ENCODE results near the gene WDR26. TPM values are rescaled to one million over a fixed set of nuclear protein-coding genes. Genes with fewer than 3 reads are reported as not detected.
"Not testable (repeated sequence)": the region's sequence is repeated elsewhere in the genome, so short reads cannot be mapped to it uniquely, and the experiment has no call there.

WDR26 gene
- 100 to 1,000 TPM; 120 to 141 (median 130) TPM for total RNA-seq

GRCh38 chr1:224434691-224435317, at the start of gene WDR26:
Gene WDR26 (minus strand): TSS chr1:224434797.
- peak within 1 kb of the TSS; percentile 89 for H3K4me3 ChIP-seq (ENCODE audit: low read depth, poor library complexity, severe bottlenecking)
- peak; percentile 84 to 95 for DNase-seq (ENCODE audit: low spot score in 2 of 2)
- 0 to 2% methylated on average over 21 to 31 of the region's 46 CpGs for WGBS, 2 donors
- TF ChIP-seq CTCF (IDR thresholded peaks at IDR 0.05) (no peak), POLR2A (IDR thresholded peaks at IDR 0.05) (peak in 1 of 2 donors; percentile 45)
- intact Hi-C loops (cut with DNase I; ENCODE audit: low total_unique reads): no loop called here

- 87 to 88% methylated on average over 7 of the region's 7 CpGs for WGBS, 2 donors
- DNase-seq (ENCODE audit: low spot score in 2 of 2); intact Hi-C loops (cut with DNase I; ENCODE audit: low total_unique reads); H3K4me3 ChIP-seq (ENCODE audit: low read depth, poor library complexity, severe bottlenecking): not testable (repeated sequence)
Measured at GRCh38 chr1:224483206-224483605, 48.6 kb upstream of the WDR26 start.

- intact Hi-C loops (cut with DNase I; ENCODE audit: low total_unique reads): no loop called here
- WGBS, 2 donors: 60 to 68% methylated on average over 4 of the region's 4 CpGs
- H3K4me3 ChIP-seq (ENCODE audit: low read depth, poor library complexity, severe bottlenecking): no peak overlapping the region
- DNase-seq (ENCODE audit: low spot score in 2 of 2): no peak
- no peak for TF ChIP-seq POLR2A (IDR thresholded peaks at IDR 0.05)
- no peak for TF ChIP-seq CTCF (IDR thresholded peaks at IDR 0.05)
Measured at GRCh38 chr1:224482619-224483018, 48.0 kb upstream of the WDR26 start.

GRCh38 chr1:224481601-224482000, 47.0 kb upstream of the WDR26 start:
- no peak for DNase-seq (ENCODE audit: low spot score in 2 of 2)
- WGBS, 2 donors: 44 to 69% methylated on average over 2 of the region's 2 CpGs
- intact Hi-C loops (cut with DNase I; ENCODE audit: low total_unique reads): no loop called here

GRCh38 chr1:224480888-224481459, 46.4 kb upstream of the WDR26 start:
- 67 to 79% methylated on average over 4 of the region's 4 CpGs for WGBS, 2 donors

More at GRCh38 chr1:224481601-224482000, 47.0 kb upstream of the WDR26 start:
- TF ChIP-seq POLR2A (IDR thresholded peaks at IDR 0.05) (no peak), CTCF (IDR thresholded peaks at IDR 0.05) (no peak)
- H3K4me3 ChIP-seq (ENCODE audit: low read depth, poor library complexity, severe bottlenecking): no peak overlapping the region

GRCh38 chr1:224480200-224480599, 45.6 kb upstream of the WDR26 start:
- intact Hi-C loops (cut with DNase I; ENCODE audit: low total_unique reads); DNase-seq (ENCODE audit: low spot score in 2 of 2); H3K4me3 ChIP-seq (ENCODE audit: low read depth, poor library complexity, severe bottlenecking): not testable (repeated sequence)
- 94 to 97% methylated on average over 3 of the region's 3 CpGs for WGBS, 2 donors

More at GRCh38 chr1:224480888-224481459, 46.4 kb upstream of the WDR26 start:
- intact Hi-C loops (cut with DNase I; ENCODE audit: low total_unique reads); H3K4me3 ChIP-seq (ENCODE audit: low read depth, poor library complexity, severe bottlenecking); DNase-seq (ENCODE audit: low spot score in 2 of 2): not testable (repeated sequence)

- TF ChIP-seq POLR2A (IDR thresholded peaks at IDR 0.05) (no peak), CTCF (IDR thresholded peaks at IDR 0.05) (no peak)
- DNase-seq (ENCODE audit: low spot score in 2 of 2): no peak
- intact Hi-C loops (cut with DNase I; ENCODE audit: low total_unique reads): no loop called here
- no peak overlapping the region for H3K4me3 ChIP-seq (ENCODE audit: low read depth, poor library complexity, severe bottlenecking)
- 91 to 96% methylated on average over 1 of the region's 1 CpG for WGBS, 2 donors
Measured at GRCh38 chr1:224472806-224473205, 38.2 kb upstream of the WDR26 start.

All from lower leg skin (tissue), 4 donors.